PC-3 (cell line): Measurements from ENCODE around the gene KLHDC2.

ENCODE experiments used
- EZH2 ChIP-seq: fragments of 300-600 bp; sonication (generic); IDR thresholded peaks from one replicate; pipeline ENCODE4 v1.6.1; 2017; ENCODE audit warnings: antibody characterized with exemption, mild to moderate bottlenecking, low read length; ENCODE audit not compliant: unreplicated experiment
- EZH2phosphoT487 ChIP-seq: fragments of 300-600 bp; sonication (generic); IDR thresholded peaks from 2 replicates; pipeline ENCODE4 v1.6.1; 2018; ENCODE audit warnings: mild to moderate bottlenecking, antibody characterized with exemption, low read length, borderline replicate concordance
- TF ChIP-seq, protein P1 (sequence below): fragments of 300-600 bp; sonication (generic); conservative IDR thresholded peaks from 2 replicates; pipeline ENCODE4 v1.5.1; 2017; ENCODE audit warnings: antibody characterized with exemption, low read depth, mild to moderate bottlenecking, low read length

DNA sequence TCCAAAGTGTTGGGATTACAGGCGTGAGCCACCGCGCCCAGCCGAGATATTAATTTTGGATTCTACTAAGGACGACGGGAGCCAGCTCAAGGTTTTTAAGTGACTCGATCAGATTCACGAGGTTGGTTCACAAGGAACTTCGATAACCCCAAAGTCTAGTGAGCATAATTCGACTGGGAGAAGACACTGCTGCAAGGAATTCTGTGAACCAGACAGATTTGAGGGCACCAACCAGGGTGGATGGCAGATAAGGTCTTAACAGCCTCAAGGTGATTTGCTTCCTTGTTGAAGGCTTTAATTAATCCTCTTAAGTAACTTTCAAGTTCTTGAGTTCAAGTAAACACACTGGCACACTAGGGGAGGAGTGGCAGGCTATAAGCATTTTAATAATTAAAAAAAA, 1.1 kb upstream of the KLHDC2 start:
- TF ChIP-seq EZH2phosphoT487: no peak
- TF ChIP-seq EZH2: no peak
- TF ChIP-seq, protein P1, sequence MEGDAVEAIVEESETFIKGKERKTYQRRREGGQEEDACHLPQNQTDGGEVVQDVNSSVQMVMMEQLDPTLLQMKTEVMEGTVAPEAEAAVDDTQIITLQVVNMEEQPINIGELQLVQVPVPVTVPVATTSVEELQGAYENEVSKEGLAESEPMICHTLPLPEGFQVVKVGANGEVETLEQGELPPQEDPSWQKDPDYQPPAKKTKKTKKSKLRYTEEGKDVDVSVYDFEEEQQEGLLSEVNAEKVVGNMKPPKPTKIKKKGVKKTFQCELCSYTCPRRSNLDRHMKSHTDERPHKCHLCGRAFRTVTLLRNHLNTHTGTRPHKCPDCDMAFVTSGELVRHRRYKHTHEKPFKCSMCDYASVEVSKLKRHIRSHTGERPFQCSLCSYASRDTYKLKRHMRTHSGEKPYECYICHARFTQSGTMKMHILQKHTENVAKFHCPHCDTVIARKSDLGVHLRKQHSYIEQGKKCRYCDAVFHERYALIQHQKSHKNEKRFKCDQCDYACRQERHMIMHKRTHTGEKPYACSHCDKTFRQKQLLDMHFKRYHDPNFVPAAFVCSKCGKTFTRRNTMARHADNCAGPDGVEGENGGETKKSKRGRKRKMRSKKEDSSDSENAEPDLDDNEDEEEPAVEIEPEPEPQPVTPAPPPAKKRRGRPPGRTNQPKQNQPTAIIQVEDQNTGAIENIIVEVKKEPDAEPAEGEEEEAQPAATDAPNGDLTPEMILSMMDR: no peak
